Trophoblast cell (in vitro differentiated cells and primary cell): ENCODE measurements around the gene MRPL40.

ENCODE experiments used
- DNase-seq, 2 donors: peaks; one replicate each; pipeline ENCODE4 v3.0.0-alpha.2; 2016
- H2AFZ ChIP-seq: 2 replicates; pipeline ENCODE4 v1.6.1; 2013; ENCODE audit warnings: low read length, moderate library complexity, mild to moderate bottlenecking; ENCODE audit not compliant: insufficient read depth, poor library complexity
- H2AK5ac ChIP-seq: 2 replicates; pipeline ENCODE4 v1.6.1; 2013; ENCODE audit warnings: mild to moderate bottlenecking, low read length
- H2BK120ac ChIP-seq: 2 replicates; pipeline ENCODE4 v1.6.1; 2013; ENCODE audit warnings: low read length, mild to moderate bottlenecking, moderate library complexity; ENCODE audit not compliant: insufficient read depth, poor library complexity
- H2BK12ac ChIP-seq: 2 replicates; pipeline ENCODE4 v1.6.1; 2013; ENCODE audit warnings: mild to moderate bottlenecking, low read length, moderate library complexity
- H2BK5ac ChIP-seq: 2 replicates; pipeline ENCODE4 v1.6.1; 2013; ENCODE audit warnings: low read length, low read depth, moderate library complexity, mild to moderate bottlenecking; ENCODE audit not compliant: poor library complexity
- H3K14ac ChIP-seq: 2 replicates; pipeline ENCODE4 v1.6.1; 2013; ENCODE audit warnings: mild to moderate bottlenecking, low read length
- H3K18ac ChIP-seq: 2 replicates; pipeline ENCODE4 v1.6.1; 2013; ENCODE audit warnings: mild to moderate bottlenecking, low read length
- H3K23ac ChIP-seq: 2 replicates; pipeline ENCODE4 v1.6.1; 2013; ENCODE audit warnings: low read length
- H3K27ac ChIP-seq: 2 replicates; pipeline ENCODE4 v1.5.1; 2013; ENCODE audit warnings: low read depth, mild to moderate bottlenecking, inconsistent platforms, low read length, moderate library complexity
- H3K27me3 ChIP-seq: 2 replicates; pipeline ENCODE4 v1.6.1; 2013; ENCODE audit warnings: inconsistent platforms, mild to moderate bottlenecking, low read length, moderate library complexity; ENCODE audit not compliant: insufficient read depth
- H3K36me3 ChIP-seq, 2 experiments: 1 replicate in 1 of 2; 2 replicates in 1 of 2; pipeline ENCODE4 v1.6.1; 2013; ENCODE audit warnings: low read length in 2 of 2, mild to moderate bottlenecking in 2 of 2, moderate library complexity in 1 of 2; ENCODE audit not compliant: insufficient read depth in 2 of 2, control insufficient read depth in 1 of 2
- H3K4ac ChIP-seq: 2 replicates; pipeline ENCODE4 v1.6.1; 2013; ENCODE audit warnings: low read depth, mild to moderate bottlenecking, low read length, moderate library complexity
- H3K4me1 ChIP-seq, 2 experiments: 1 replicate in 1 of 2; 2 replicates in 1 of 2; pipeline ENCODE4 v1.6.1; 2013; ENCODE audit warnings: low read length in 2 of 2, mild to moderate bottlenecking in 2 of 2, moderate library complexity in 1 of 2; ENCODE audit not compliant: insufficient read depth in 2 of 2, control insufficient read depth in 1 of 2
- H3K4me2 ChIP-seq: 2 replicates; pipeline ENCODE4 v1.6.1; 2013; ENCODE audit warnings: inconsistent platforms, mild to moderate bottlenecking, low read length, moderate library complexity
- H3K4me3 ChIP-seq: 2 replicates; pipeline ENCODE4 v1.5.1; 2013; ENCODE audit warnings: mild to moderate bottlenecking, low read depth, low read length, inconsistent platforms
- H3K79me1 ChIP-seq: one replicate; pipeline ENCODE4 v1.6.1; 2013; ENCODE audit warnings: low read length
- H3K79me2 ChIP-seq: 2 replicates; pipeline ENCODE4 v1.6.1; 2013; ENCODE audit warnings: low read length, mild to moderate bottlenecking; ENCODE audit not compliant: control insufficient read depth, insufficient read depth, poor library complexity
- H3K9ac ChIP-seq: 2 replicates; pipeline ENCODE4 v1.6.1; 2013; ENCODE audit warnings: mild to moderate bottlenecking, low read length
- H3K9me3 ChIP-seq: 2 replicates; pipeline ENCODE4 v1.6.1; 2013; ENCODE audit warnings: low read depth, mild to moderate bottlenecking, control low read depth, inconsistent platforms, low read length; ENCODE audit not compliant: insufficient read depth
- H4K12ac ChIP-seq: 2 replicates; pipeline ENCODE4 v1.6.1; 2013; ENCODE audit warnings: low read depth, mild to moderate bottlenecking, low read length, moderate library complexity
- H4K8ac ChIP-seq: 2 replicates; pipeline ENCODE4 v1.6.1; 2013; ENCODE audit warnings: low read depth, mild to moderate bottlenecking, low read length, moderate library complexity
- H4K91ac ChIP-seq: one replicate; pipeline ENCODE4 v1.6.1; 2013; ENCODE audit warnings: low read depth, mild to moderate bottlenecking, low read length, moderate library complexity
- WGBS: extraction: QIAGEN DNeasy Blood & Tissue Kit; methylation state at CpG from one replicate; pipeline ENCODE4 v1.1.7; 2013; ENCODE audit warnings: missing lambda C conversion rate; ENCODE audit not compliant: insufficient read length, insufficient coverage; ENCODE audit errors: extremely low coverage; 5-methylcytosine and 5-hydroxymethylcytosine counted together

The MRPL40 gene

GRCh38 chr22:19419464-19420178 lies 12.7 kb upstream of the MRPL40 start:
- peaks cover 9 to 12% of the 10 kb centered on the region in 2 experiments for H3K4me1 ChIP-seq
- no peak overlapping the region for H3K4me2 ChIP-seq
- no peak overlapping the region for H3K18ac ChIP-seq
- no peak overlapping the region for H3K9ac ChIP-seq
- DNase-seq, result no peak
- H4K12ac ChIP-seq, result no peak overlapping the region
- H3K36me3 ChIP-seq, result peaks cover 0 to 2% of the 10 kb centered on the region in 2 experiments
- no peak overlapping the region for H3K4me3 ChIP-seq
- H2BK120ac ChIP-seq, result no peak overlapping the region
- H3K27me3 ChIP-seq, result no peaks in the 10 kb centered on the region
- no peak overlapping the region for H3K14ac ChIP-seq
- no peak overlapping the region for H3K4ac ChIP-seq
- H2BK12ac ChIP-seq, result no peak overlapping the region
- no peak overlapping the region for H2BK5ac ChIP-seq
- no CpG with 5 or more reads among the region's 5 CpGs for whole genome bisulfite sequencing
- H3K27ac ChIP-seq, result no peak overlapping the region
- no peaks in the 10 kb centered on the region for H3K9me3 ChIP-seq
- no peak overlapping the region for H4K8ac ChIP-seq
- H2AK5ac ChIP-seq, result no peak overlapping the region
- H4K91ac ChIP-seq, result no peak overlapping the region
- H2AFZ ChIP-seq, result no peak overlapping the region
- no peaks in the 10 kb centered on the region for H3K79me1 ChIP-seq
- no peak overlapping the region for H3K23ac ChIP-seq
- peaks cover 2% of the 10 kb centered on the region for H3K79me2 ChIP-seq

- WGBS, result 100% methylated on average over 1 of the region's 6 CpGs
- Histone ChIP-seq H2BK5ac (no peak overlapping the region), H4K8ac (no peak overlapping the region), H3K14ac (no peak overlapping the region), H3K9ac (no peak overlapping the region), H3K18ac (no peak overlapping the region), H3K79me1 (no peaks in the 10 kb centered on the region), H3K4ac (no peak overlapping the region), H2AFZ (no peak overlapping the region), H2BK120ac (no peak overlapping the region), H4K91ac (no peak overlapping the region), H3K36me3 (peaks cover 1 to 2% of the 10 kb centered on the region in 2 experiments), H3K4me1 (peaks cover 9 to 12% of the 10 kb centered on the region in 2 experiments), H3K27ac (no peak overlapping the region), H3K4me3 (no peak overlapping the region), H3K9me3 (no peaks in the 10 kb centered on the region), H3K79me2 (peaks cover 2% of the 10 kb centered on the region), H4K12ac (no peak overlapping the region), H3K23ac (no peak overlapping the region), H3K27me3 (no peaks in the 10 kb centered on the region), H3K4me2 (no peak overlapping the region), H2BK12ac (no peak overlapping the region), H2AK5ac (no peak overlapping the region)
- no peak for DNase-seq
These were observed 12.0 kb upstream of the MRPL40 start for GRCh38 chr22:19420321-19420720.

- Histone ChIP-seq H3K14ac (no peak overlapping the region), H3K23ac (no peak overlapping the region), H3K4me2 (no peak overlapping the region), H2AFZ (no peak overlapping the region), H3K27me3 (no peaks in the 10 kb centered on the region), H2BK12ac (no peak overlapping the region), H4K8ac (no peak overlapping the region), H3K18ac (no peak overlapping the region), H3K4me3 (no peak overlapping the region), H2BK5ac (no peak overlapping the region), H3K79me1 (no peaks in the 10 kb centered on the region), H3K27ac (no peak overlapping the region), H3K9me3 (no peaks in the 10 kb centered on the region), H4K12ac (no peak overlapping the region), H4K91ac (no peak overlapping the region), H2AK5ac (no peak overlapping the region), H2BK120ac (no peak overlapping the region), H3K4ac (no peak overlapping the region), H3K4me1 (peaks cover 9 to 12% of the 10 kb centered on the region in 2 experiments), H3K9ac (no peak overlapping the region), H3K36me3 (peaks cover 2% of the 10 kb centered on the region in 2 experiments), H3K79me2 (peaks cover 3% of the 10 kb centered on the region)
- peak in 1 of 2 donors; percentile 15 for DNase-seq
- no CpG with 5 or more reads among the region's 11 CpGs for WGBS
These were observed 9.7 kb upstream of the MRPL40 start for GRCh38 chr22:19422440-19423301.

- Histone ChIP-seq H3K4me2 (no peak overlapping the region), H4K8ac (no peak overlapping the region), H3K79me2 (peaks cover 3% of the 10 kb centered on the region), H2AK5ac (no peak overlapping the region), H4K91ac (no peak overlapping the region), H3K79me1 (no peaks in the 10 kb centered on the region), H3K4ac (peak overlapping the region; percentile 59), H2AFZ (no peak overlapping the region), H2BK120ac (no peak overlapping the region), H3K36me3 (peaks cover 2% of the 10 kb centered on the region in 2 experiments), H3K14ac (no peak overlapping the region), H2BK5ac (no peak overlapping the region), H2BK12ac (no peak overlapping the region), H3K4me1 (peaks cover 9 to 12% of the 10 kb centered on the region in 2 experiments), H3K18ac (no peak overlapping the region), H3K9me3 (no peaks in the 10 kb centered on the region), H3K23ac (no peak overlapping the region), H4K12ac (no peak overlapping the region), H3K27me3 (no peaks in the 10 kb centered on the region), H3K9ac (no peak overlapping the region), H3K27ac (no peak overlapping the region), H3K4me3 (no peak overlapping the region)
- no CpG with 5 or more reads among the region's 3 CpGs for WGBS
- no peak for DNase-seq
These were observed 8.2 kb upstream of the MRPL40 start for GRCh38 chr22:19424186-19424500.
